ENCODE data around the gene C1orf167. TPM values are rescaled to one million over a fixed set of nuclear protein-coding genes. Genes with fewer than 3 reads are reported as not detected.

Gene C1orf167
- total and polyA plus RNA-seq, 2 of the 13 experiments (the other 11 are each of a cell fraction or from before 2014, with no cell fraction given) = not detected

DNA sequence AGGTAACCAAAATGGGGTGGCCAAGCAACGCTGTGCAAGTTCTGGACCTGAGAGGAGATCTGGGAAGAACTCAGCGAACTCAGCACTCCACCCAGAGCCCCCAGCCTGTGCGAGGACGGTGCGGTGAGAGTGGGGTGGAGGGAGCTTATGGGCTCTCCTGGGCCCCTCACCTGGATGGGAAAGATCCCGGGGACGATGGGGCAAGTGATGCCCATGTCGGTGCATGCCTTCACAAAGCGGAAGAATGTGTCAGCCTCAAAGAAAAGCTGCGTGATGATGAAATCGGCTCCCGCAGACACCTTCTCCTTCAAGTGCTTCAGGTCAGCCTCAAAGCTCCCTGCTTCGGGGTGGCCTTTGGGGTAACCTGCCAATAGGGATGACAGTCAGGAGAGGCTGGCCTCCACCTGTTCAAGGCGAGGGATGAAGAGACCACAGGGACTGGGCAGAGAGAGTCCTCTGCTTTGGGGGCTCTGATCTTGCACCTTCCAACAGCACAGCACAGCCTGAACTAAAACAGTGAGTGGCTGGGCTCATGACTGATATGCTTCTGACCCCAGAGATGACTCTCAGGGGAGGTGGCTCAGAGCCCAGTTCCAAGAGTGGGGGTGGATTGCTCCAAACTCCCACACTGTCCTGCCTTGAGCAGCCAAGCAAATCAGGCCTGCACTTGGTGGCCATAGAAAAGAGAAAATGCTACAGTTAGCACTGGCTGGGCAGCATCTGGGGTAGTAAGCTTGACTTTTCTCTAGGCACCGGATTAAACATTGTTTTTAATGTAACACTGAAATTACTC lies 34.2 kb downstream of the C1orf167 start:
- Histone ChIP-seq H3K4me1 (ENCODE audit: insufficient read depth, low read length) (no peaks in the 10 kb centered on the region), H3K9me3 (ENCODE audit: low read length) (no peaks in the 10 kb centered on the region), H3K79me2 (ENCODE audit: insufficient read depth, low read length) (no peaks in the 10 kb centered on the region), H3K27ac (ENCODE audit: extremely low read length, insufficient read depth, low read length) (no peak overlapping the region), H3K4me2 (ENCODE audit: low read depth, low read length) (no peak overlapping the region), H3K9ac (ENCODE audit: insufficient read depth, low read depth, low read length) (no peak overlapping the region), H2AFZ (ENCODE audit: low read length) (no peak overlapping the region), H3K36me3 (replicated peaks in 1 of 2; ENCODE audit: control insufficient read depth in 1 of 2, insufficient read depth in 2 of 2, low read length in 2 of 2) (peaks cover 5 to 15% of the 10 kb centered on the region in 2 experiments; a peak in 1 of 5 replicates), H3K27me3 (ENCODE audit: control insufficient read depth in 1 of 2, insufficient read depth in 2 of 2, low read length in 2 of 2) (no peaks in the 10 kb centered on the region), H4K20me1 (ENCODE audit: insufficient read depth, low read length) (no peaks in the 10 kb centered on the region), H3K4me3 (replicated peaks in 1 of 3; ENCODE audit: insufficient read depth in 1 of 3, low read depth in 2 of 3, low read length in 3 of 3) (no peak overlapping the region)
- BruUV-seq (replicated peaks) = no TSS peak
- FAIRE-seq = no peak
- in situ Hi-C loops (cut with HindIII; ENCODE audit: extremely low pct_ligation_motif_present, low pct_unique_long_range_greater_than_20kb) (no loop called here), intact Hi-C loops (cut with micrococcal nuclease; ENCODE audit: unreplicated experiment) (no loop called here)
- ChIA-PET POLR2A (interaction anchor here (1.0 kb wide), 1 partner anchor 9 kb away, joined by 3 read pairs; no protein-coding TSS in a partner anchor), CTCF (ENCODE audit: low intra/inter-chr PET ratio, low total read pairs) (no interaction called here)
- TF ChIP-seq NCOA1 (CRISPR knock-in tag; IDR thresholded peaks at IDR 0.05) = no peak
- peak; percentile 32; the same call in 1 of the 2 replicates for TF ChIP-seq CEBPB (IDR thresholded peaks at IDR 0.05; ENCODE audit: borderline replicate concordance, low read depth, low read length)
- WGBS (ENCODE audit: low lambda C conversion rate) = 92% methylated on average over 15 of the region's 15 CpGs
- DNase-seq (ENCODE audit: low spot score) = no peak
- ATAC-seq = no peak

- no peaks in the 10 kb centered on the region for H3K27me3 ChIP-seq (ENCODE audit: control insufficient read depth in 1 of 2, insufficient read depth in 2 of 2, low read length in 2 of 2)
- H3K9me3 ChIP-seq (ENCODE audit: low read length) = no peaks in the 10 kb centered on the region
- no peak overlapping the region for H3K9ac ChIP-seq (ENCODE audit: insufficient read depth, low read depth, low read length)
- H2AFZ ChIP-seq (ENCODE audit: low read length) = no peak overlapping the region
- DNase-seq (ENCODE audit: low spot score) (no peak), FAIRE-seq (no peak), ATAC-seq (no peak)
- ChIA-PET CTCF (ENCODE audit: low intra/inter-chr PET ratio, low total read pairs) (no interaction called here), POLR2A (interaction anchor here (0.5 to 1.4 kb wide), 2 partner anchors 9 to 16 kb away, joined by 3 to 5 read pairs; partner anchors contain the start of gene CLCN6)
- no peaks in the 10 kb centered on the region for H3K79me2 ChIP-seq (ENCODE audit: insufficient read depth, low read length)
- in situ Hi-C loops (cut with HindIII; ENCODE audit: extremely low pct_ligation_motif_present, low pct_unique_long_range_greater_than_20kb) (no loop called here), intact Hi-C loops (cut with micrococcal nuclease; ENCODE audit: unreplicated experiment) (no loop called here)
- no peaks in the 10 kb centered on the region for H4K20me1 ChIP-seq (ENCODE audit: insufficient read depth, low read length)
- no peak overlapping the region for H3K27ac ChIP-seq (ENCODE audit: extremely low read length, insufficient read depth, low read length)
- TF ChIP-seq ZNF121 (CRISPR knock-in tag; IDR thresholded peaks at IDR 0.05) (0 out of 2 replicates have a peak, but pooled peaks have one; percentile 23), TCF12 (IDR thresholded peaks at IDR 0.05) (no peak), TCF12 (CRISPR knock-in tag; IDR thresholded peaks at IDR 0.05) (no peak), MAFK (conservative IDR thresholded peaks at IDR 0.05 in 1 of 2, IDR thresholded peaks at IDR 0.05 in 1 of 2; ENCODE audit: low read length in 2 of 2) (peak in 1 of 2 experiments; percentile 32; a peak in 1 of 4 replicates)
- H3K36me3 ChIP-seq (replicated peaks in 1 of 2; ENCODE audit: control insufficient read depth in 1 of 2, insufficient read depth in 2 of 2, low read length in 2 of 2) = peaks cover 5 to 17% of the 10 kb centered on the region in 2 experiments; a peak in 1 of 5 replicates
- H3K4me2 ChIP-seq (ENCODE audit: low read depth, low read length) = no peak overlapping the region
- H3K4me1 ChIP-seq (ENCODE audit: insufficient read depth, low read length) = peaks cover 9% of the 10 kb centered on the region
- WGBS (ENCODE audit: low lambda C conversion rate) = over 99% methylated on average over 6 of the region's 6 CpGs
- BruUV-seq (replicated peaks) = no TSS peak
- H3K4me3 ChIP-seq (replicated peaks in 1 of 3; ENCODE audit: insufficient read depth in 1 of 3, low read depth in 2 of 3, low read length in 3 of 3) = no peak overlapping the region
Measured at GRCh38 chr1:11797525-11798216, 35.7 kb downstream of the C1orf167 start.

Data from HepG2 (cell line).